ACHN (cell line): ENCODE data around the gene CDC42EP3.

Experiments
- DNase-seq: peaks from one replicate; pipeline ENCODE4 v3.0.0-alpha.2; 2015
- in situ Hi-C: cut with HindIII; loops from 2 replicates; pipeline ENCODE4 v1.10.0; 2017; ENCODE audit warnings: low sequenced_read_pairs, low pct_ligation_motif_present, low pct_unique_long_range_greater_than_20kb

Gene CDC42EP3

DNA sequence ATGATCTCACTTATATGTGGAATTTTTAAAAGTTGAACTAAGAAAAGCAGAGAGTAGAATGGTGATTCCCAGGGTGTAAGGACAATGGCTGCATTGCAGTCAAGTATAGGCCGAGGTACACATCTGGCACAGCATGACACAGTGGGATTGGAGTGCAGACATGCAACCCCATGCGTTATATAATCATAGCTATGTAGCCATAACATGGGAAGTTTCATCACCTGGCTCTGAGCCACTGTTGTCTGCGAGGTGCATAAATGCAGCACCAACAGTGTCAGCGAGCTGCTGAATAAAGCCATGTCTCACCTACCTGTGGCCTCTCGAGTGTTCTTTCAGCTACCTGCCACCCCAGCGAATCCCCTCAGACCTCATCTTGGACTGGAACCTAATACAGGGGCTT is 61.7 kb downstream of the CDC42EP3 start:
- in situ Hi-C loops, result no loop called here

GRCh38 chr2:37604716-37605115 is 66.7 kb downstream of the CDC42EP3 start:
- DNase-seq, result no peak
- in situ Hi-C loops, result no loop called here

More for the DNA sequence above, 61.7 kb downstream of the CDC42EP3 start:
- DNase-seq, result no peak

DNA sequence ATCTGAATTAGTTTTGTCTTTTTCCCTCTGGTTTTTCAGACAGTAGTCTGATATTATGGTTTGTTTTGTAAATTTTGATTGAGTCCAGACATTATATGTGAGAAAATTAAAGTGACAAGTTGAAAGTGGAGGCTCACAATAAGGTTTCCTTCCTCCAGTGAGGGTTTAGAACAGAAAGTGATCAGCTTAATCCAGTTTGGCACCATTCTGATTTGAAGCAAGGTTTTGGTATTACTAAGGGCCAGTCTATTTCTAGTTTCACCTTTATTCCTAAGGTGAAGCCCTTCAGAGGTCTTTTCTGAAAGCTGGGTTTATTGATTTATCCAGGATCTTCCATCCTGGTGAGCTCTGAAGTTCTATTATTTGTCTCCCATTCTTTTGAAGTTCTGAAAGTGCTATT is 68.7 kb downstream of the CDC42EP3 start:
- DNase-seq, result no peak
- in situ Hi-C loops, result no loop called here

DNA sequence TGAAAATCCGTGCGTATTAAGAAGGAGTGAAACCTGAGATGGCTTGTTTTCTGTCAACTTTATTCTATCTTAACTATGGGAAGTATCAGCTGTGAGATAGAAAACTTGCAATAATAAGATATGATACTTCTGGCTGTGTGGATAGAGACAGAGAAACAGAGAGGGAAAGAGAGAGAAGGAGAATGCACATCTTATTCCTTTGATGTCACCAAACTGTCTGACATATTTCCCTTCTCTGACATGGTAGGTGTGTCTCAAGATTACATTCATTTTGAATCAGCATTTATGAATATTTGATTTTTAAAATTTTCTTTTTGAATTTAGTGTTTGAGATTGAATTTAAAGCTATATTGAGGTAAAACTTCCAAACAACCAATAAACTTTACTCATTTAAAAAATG is 69.4 kb downstream of the CDC42EP3 start:
- in situ Hi-C loops, result no loop called here
- no peak for DNase-seq

- no peak for DNase-seq
- in situ Hi-C loops, result no loop called here
Observed at GRCh38 chr2:37601569-37601968, 69.9 kb downstream of the CDC42EP3 start.

DNA sequence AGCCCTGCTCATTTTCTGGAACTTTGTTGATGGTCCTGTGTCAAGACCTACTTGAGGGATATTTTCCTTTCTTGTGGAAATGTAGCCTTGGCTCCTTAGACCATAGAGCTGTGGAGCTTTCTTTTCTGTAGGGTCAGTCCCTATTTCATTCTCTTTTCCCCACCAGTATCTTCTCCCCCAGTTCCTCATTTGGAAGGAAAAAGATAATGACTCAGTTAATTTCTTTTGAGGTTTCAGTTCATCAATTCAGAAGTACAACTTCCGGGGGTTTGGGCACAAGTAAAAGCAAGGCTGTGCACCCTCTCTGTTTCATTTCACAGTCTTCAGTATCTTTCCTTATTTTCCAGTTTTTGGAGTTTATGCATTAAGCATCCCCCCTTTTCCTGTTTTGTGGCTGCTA is 70.7 kb downstream of the CDC42EP3 start:
- no peak for DNase-seq
- in situ Hi-C loops, result no loop called here

- DNase-seq, result no peak
- in situ Hi-C loops, result no loop called here
Observed at GRCh38 chr2:37599688-37600525, 71.5 kb downstream of the CDC42EP3 start.

- in situ Hi-C loops, result no loop called here
Observed at GRCh38 chr2:37593694-37594093, 77.7 kb downstream of the CDC42EP3 start.

DNA sequence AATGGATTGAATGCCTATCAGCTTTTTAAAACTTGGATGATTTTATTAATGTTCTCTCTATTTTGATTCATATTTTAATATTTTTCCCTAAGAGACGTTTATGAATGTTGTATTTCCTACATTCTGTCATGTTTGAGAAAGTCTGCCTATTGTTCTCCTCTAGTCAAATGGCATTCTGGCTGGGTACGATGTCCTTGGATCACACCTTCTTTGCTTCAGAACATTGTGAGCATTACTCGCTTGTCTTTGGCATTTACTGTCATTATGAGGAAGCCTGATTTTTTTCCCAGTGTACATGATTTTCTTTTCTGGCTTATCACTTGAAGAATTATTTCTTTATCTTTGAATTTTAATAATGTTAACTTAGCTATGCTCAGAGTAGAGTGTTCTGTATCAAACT is 78.4 kb downstream of the CDC42EP3 start:
- no peak for DNase-seq
- in situ Hi-C loops, result no loop called here

More at GRCh38 chr2:37593694-37594093, 77.7 kb downstream of the CDC42EP3 start:
- no peak for DNase-seq
